Naive thymus-derived CD4-positive, alpha-beta T cell (primary cell): ENCODE measurements around the gene SPATA33. TPM values are rescaled to one million over a fixed set of nuclear protein-coding genes. Genes with fewer than 3 reads are reported as not detected.

Experiments used
- ATAC-seq: fragments of 150-1000 bp; cut with Tn5 transposase; 2 replicates; pipeline ENCODE4 v1.10.0; 2021; ENCODE audit warnings: mild to moderate bottlenecking, moderate library complexity
- CTCF ChIA-PET: fragments of 350-600 bp; sonication (Branson Sonifier 250); formaldehyde crosslinking; loops from one replicate; lab custom pipeline; 2021; ENCODE audit warnings: antibody characterized with exemption; lab: Charles Lee
- POLR2A ChIA-PET: fragments of 350-600 bp; sonication (Branson Sonifier 250); formaldehyde crosslinking; loops from one replicate; lab custom pipeline; 2021; ENCODE audit warnings: antibody characterized with exemption, inconsistent platforms; lab: Charles Lee
- DNase-seq, 9 donors: peaks; one replicate each; pipeline versions ENCODE4 v3.0.0 to v3.0.0-alpha.2; 2020 to 2022; ENCODE audit warnings: mixed read lengths in 1 of 9
- H3K27ac ChIP-seq: one replicate; pipeline ENCODE4 v1.7.0; 2013; ENCODE audit warnings: mild to moderate bottlenecking, low read depth, low read length, moderate library complexity
- H3K27me3 ChIP-seq, 2 donors: one replicate each; pipeline ENCODE4 v1.7.0; 2013; ENCODE audit warnings: low read length in 2 of 2, mild to moderate bottlenecking in 2 of 2, moderate library complexity in 2 of 2; ENCODE audit not compliant: control insufficient read depth in 2 of 2, insufficient read depth in 2 of 2
- H3K36me3 ChIP-seq, 3 experiments: 1 replicate in 2 of 3; 2 replicates in 1 of 3; pipeline ENCODE4 v1.7.0; 2013; ENCODE audit warnings: low read length in 3 of 3, mild to moderate bottlenecking in 3 of 3, moderate library complexity in 1 of 3; ENCODE audit not compliant: insufficient read depth in 3 of 3, control insufficient read depth in 2 of 3
- H3K4me1 ChIP-seq, 2 donors: one replicate each; pipeline ENCODE4 v1.7.0; 2013; ENCODE audit warnings: low read length in 2 of 2, mild to moderate bottlenecking in 2 of 2, moderate library complexity in 1 of 2; ENCODE audit not compliant: control insufficient read depth in 2 of 2, insufficient read depth in 2 of 2
- H3K4me3 ChIP-seq: 2 replicates; pipeline ENCODE4 v1.7.0; 2013; ENCODE audit warnings: mild to moderate bottlenecking, low read length
- H3K9me3 ChIP-seq, 3 experiments: 1 replicate in 2 of 3; 2 replicates in 1 of 3; pipeline ENCODE4 v1.7.0; 2013; ENCODE audit warnings: low read length in 3 of 3; ENCODE audit not compliant: control insufficient read depth in 2 of 3
- H3K27ac Mint-ChIP-seq, 9 donors: one replicate each; pipeline ENCODE4 v1.8.0; 2020 to 2022; ENCODE audit warnings: mixed read lengths in 9 of 9, mild to moderate bottlenecking in 8 of 9, moderate library complexity in 5 of 9, inconsistent platforms in 2 of 9
- H3K27me3 Mint-ChIP-seq, 5 donors: one replicate each; pipeline ENCODE4 v1.8.0; 2021 to 2022; ENCODE audit warnings: mixed read lengths in 5 of 5, mild to moderate bottlenecking in 1 of 5
- H3K36me3 Mint-ChIP-seq, 5 donors: one replicate each; pipeline ENCODE4 v1.8.0; 2020 to 2022; ENCODE audit warnings: mixed read lengths in 5 of 5, mild to moderate bottlenecking in 3 of 5, inconsistent platforms in 1 of 5
- H3K4me1 Mint-ChIP-seq, 7 donors: one replicate each; pipeline ENCODE4 v1.8.0; 2020 to 2022; ENCODE audit warnings: mixed read lengths in 7 of 7, mild to moderate bottlenecking in 3 of 7, inconsistent platforms in 1 of 7
- H3K4me3 Mint-ChIP-seq, 10 donors: one replicate each; pipeline ENCODE4 v1.8.0; 2020 to 2022; ENCODE audit warnings: mild to moderate bottlenecking in 10 of 10, mixed read lengths in 10 of 10, moderate library complexity in 6 of 10, inconsistent platforms in 2 of 10
- H3K9me3 Mint-ChIP-seq, 11 donors: one replicate each; pipeline ENCODE4 v1.8.0; 2020 to 2022; ENCODE audit warnings: mixed read lengths in 11 of 11, mild to moderate bottlenecking in 4 of 11, inconsistent platforms in 1 of 11, moderate library complexity in 1 of 11
- intact Hi-C, 2 donors: fragments of 100-400 bp; cut with micrococcal nuclease; formaldehyde crosslinking; loops; one replicate each; pipeline ENCODE4 v1.15.1; 2023
- polyA plus RNA-seq, 2 donors: library from polyadenylated mRNA; unstranded; fragments of 300-500 nt; fragmentation: Illumina TruSeq; gene quantifications; one replicate each; pipeline ENCODE4 v1.2.3, GENCODE V29; 2021
- total RNA-seq, 6 experiments: library from RNA in 5 of 6; stranded (reverse) in 5 of 6; gene quantifications; 1 replicate in 5 of 6; 2 replicates in 1 of 6; pipeline ENCODE4 v1.2.3 and lab custom pipeline; 2021 to 2026

Gene SPATA33
- total and polyA plus RNA-seq, 7 experiments from 2014 or later, result 2.4 to 17.0 (median 6.6) TPM

DNA sequence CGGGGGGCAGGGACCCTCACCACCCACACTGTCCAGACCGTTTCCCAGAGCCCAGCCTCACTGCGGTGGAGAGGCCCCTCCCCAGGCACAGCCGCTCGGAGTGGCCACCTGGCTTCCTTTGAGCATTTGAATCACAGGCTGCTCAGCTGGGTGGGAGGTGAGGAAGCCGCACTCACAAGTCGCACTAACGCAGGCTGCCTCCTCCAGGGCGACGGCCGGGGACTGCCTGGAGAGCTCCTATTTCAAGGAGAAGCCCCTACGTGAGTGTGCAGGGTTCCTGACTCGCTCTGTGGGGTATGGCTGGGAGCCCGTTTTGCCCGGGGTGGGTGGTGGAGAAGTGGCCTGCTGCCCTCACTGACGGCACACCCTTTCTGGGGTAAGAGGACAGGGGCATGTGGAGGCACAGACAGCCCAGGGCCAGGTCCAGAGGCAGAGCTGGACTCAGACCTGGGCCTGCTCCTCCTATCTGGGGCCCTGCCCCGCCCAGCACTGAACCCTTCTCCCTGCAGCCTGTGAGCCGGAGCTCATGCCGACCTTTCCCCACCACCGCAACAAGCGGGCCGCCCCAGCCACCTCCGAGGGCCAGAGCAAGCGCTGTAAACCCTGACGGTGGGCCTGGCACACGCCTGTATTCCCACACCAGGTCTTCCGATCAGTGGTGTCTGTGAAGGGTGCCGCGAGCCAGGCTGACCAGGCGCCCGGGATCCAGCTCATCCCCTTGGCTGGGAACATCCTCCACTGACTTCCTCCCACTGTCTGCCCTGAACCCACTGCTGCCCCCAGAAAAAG lies 37.6 kb downstream of the SPATA33 start:
- peak overlapping the region in 1 of 9 donors; percentile 36 for H3K27ac Mint-ChIP-seq
- DNase-seq, result no peak
- H3K36me3 Mint-ChIP-seq, result peaks cover 0 to 12% (median 3%) of the 10 kb centered on the region in 5 donors
- H3K4me3 Mint-ChIP-seq, result no peak overlapping the region
- peaks cover 2 to 19% (median 10%) of the 10 kb centered on the region in 7 donors for H3K4me1 Mint-ChIP-seq
- H3K27ac ChIP-seq, result no peak overlapping the region
- peaks cover 0 to 60% (median 4%) of the 10 kb centered on the region in 3 experiments for H3K36me3 ChIP-seq
- H3K9me3 ChIP-seq, result no peaks in the 10 kb centered on the region
- ATAC-seq, result no peak
- CTCF ChIA-PET, result interaction anchor here (0.6 kb wide), 1 partner anchor 103 kb away, joined by 5 read pairs; no protein-coding TSS in a partner anchor
- no peaks in the 10 kb centered on the region for H3K9me3 Mint-ChIP-seq
- no peak overlapping the region for H3K4me3 ChIP-seq
- H3K27me3 ChIP-seq, result no peaks in the 10 kb centered on the region
- POLR2A ChIA-PET, result interaction anchor here (0.6 kb wide), 1 partner anchor 46 kb away, joined by 4 read pairs; no protein-coding TSS in a partner anchor
- H3K4me1 ChIP-seq, result peaks cover 13 to 17% of the 10 kb centered on the region in 2 donors
- H3K27me3 Mint-ChIP-seq, result no peaks in the 10 kb centered on the region
- intact Hi-C loops, result no loop called here

DNA sequence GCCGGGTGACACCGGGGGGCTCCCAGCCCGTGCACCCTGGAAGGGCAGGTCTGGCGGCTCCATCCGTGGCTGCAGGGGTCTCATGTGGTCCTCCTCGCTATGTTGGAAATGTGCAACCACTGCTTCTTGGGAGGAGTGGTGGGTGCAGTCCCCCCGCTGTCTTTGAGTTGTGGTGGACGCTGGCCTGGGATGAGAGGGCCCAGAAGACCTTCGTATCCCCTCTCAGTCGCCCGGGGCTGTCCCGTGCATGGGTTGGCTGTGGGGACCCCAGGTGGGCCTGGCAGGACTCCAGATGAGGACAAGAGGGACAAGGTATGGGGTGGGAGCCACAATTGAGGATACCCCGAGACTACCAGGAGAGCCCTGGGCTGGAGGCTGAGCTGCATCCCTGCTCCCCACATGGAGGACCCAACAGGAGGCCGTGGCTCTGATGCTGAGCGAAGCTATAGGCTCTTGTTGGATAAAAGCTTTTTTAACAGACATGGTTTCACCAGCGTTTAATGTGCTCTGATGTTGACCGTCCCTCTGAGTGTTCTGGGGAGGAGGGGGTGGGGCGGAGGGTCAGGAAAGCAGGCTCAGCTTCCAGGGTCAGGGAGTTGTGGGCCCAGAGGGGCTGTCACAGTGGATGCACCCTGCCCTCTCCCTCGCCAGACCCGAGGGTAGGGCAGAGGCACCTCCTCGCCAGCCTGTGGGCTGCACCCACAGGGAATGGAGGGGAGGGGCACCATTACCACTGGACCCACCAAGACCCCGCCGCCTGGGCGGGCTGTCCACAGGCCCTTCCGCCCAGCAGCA lies 38.4 kb downstream of the SPATA33 start:
- Mint-ChIP-seq H3K27ac (peak overlapping the region in 2 of 9 donors; percentile 9 to 36), H3K9me3 (no peaks in the 10 kb centered on the region), H3K4me1 (peaks cover 0 to 19% (median 10%) of the 10 kb centered on the region in 7 donors), H3K27me3 (no peaks in the 10 kb centered on the region), H3K4me3 (peak overlapping the region in 1 of 10 donors; percentile 4), H3K36me3 (peaks cover 0 to 11% (median 3%) of the 10 kb centered on the region in 5 donors)
- ChIA-PET CTCF (interaction anchor here (0.6 to 1.7 kb wide), 3 partner anchors 104 to 670 kb away, joined by 3 to 5 read pairs (median 3); no protein-coding TSS in a partner anchor), POLR2A (no interaction called here)
- ATAC-seq, result no peak
- no peaks in the 10 kb centered on the region for H3K27me3 ChIP-seq
- no peaks in the 10 kb centered on the region for H3K9me3 ChIP-seq
- H3K4me3 ChIP-seq, result no peak overlapping the region
- intact Hi-C loops, result no loop called here
- no peak overlapping the region for H3K27ac ChIP-seq
- H3K36me3 ChIP-seq, result peaks cover 0 to 54% (median 4%) of the 10 kb centered on the region in 3 experiments
- no peak for DNase-seq
- H3K4me1 ChIP-seq, result peaks cover 19 to 24% of the 10 kb centered on the region in 2 donors

DNA sequence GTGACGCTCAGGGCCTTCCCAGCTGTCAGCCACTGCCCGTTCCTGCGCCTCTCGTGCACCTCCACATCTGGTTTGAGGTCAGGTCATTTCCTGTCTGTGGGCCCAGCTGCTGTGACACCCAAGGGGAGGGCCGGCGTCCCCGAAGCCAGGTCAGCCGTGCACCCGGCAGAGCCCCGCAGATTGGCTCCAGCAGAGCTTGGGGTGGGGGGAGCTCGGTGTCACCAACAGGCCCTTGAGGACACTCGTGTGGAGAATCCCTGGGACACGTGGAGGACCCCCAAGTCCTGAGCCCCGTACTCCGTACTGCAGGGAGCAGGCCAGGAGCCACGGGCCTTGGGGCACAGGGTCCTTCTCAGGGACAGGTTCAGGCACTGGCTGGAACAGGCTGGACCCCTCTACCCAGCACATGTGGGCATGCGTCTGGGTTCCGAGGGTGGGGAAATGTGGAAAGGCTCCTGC lies 39.1 kb downstream of the SPATA33 start:
- peaks cover 19 to 24% of the 10 kb centered on the region in 2 donors for H3K4me1 ChIP-seq
- H3K9me3 Mint-ChIP-seq, result no peaks in the 10 kb centered on the region
- H3K4me3 Mint-ChIP-seq, result peak overlapping the region in 1 of 10 donors; percentile 4
- peaks cover 0 to 19% (median 10%) of the 10 kb centered on the region in 7 donors for H3K4me1 Mint-ChIP-seq
- H3K27me3 Mint-ChIP-seq, result no peaks in the 10 kb centered on the region
- H3K27ac ChIP-seq, result no peak overlapping the region
- ATAC-seq (no peak), DNase-seq (no peak)
- no peaks in the 10 kb centered on the region for H3K27me3 ChIP-seq
- H3K36me3 ChIP-seq, result peaks cover 0 to 49% (median 4%) of the 10 kb centered on the region in 3 experiments
- no peaks in the 10 kb centered on the region for H3K9me3 ChIP-seq
- ChIA-PET POLR2A (no interaction called here), CTCF (interaction anchor here (0.6 to 1.7 kb wide), 2 partner anchors 213 to 671 kb away, joined by 3 read pairs; no protein-coding TSS in a partner anchor)
- H3K36me3 Mint-ChIP-seq, result peaks cover 0 to 7% (median 3%) of the 10 kb centered on the region in 5 donors
- intact Hi-C loops, result no loop called here
- H3K4me3 ChIP-seq, result no peak overlapping the region
- no peak overlapping the region for H3K27ac Mint-ChIP-seq

DNA sequence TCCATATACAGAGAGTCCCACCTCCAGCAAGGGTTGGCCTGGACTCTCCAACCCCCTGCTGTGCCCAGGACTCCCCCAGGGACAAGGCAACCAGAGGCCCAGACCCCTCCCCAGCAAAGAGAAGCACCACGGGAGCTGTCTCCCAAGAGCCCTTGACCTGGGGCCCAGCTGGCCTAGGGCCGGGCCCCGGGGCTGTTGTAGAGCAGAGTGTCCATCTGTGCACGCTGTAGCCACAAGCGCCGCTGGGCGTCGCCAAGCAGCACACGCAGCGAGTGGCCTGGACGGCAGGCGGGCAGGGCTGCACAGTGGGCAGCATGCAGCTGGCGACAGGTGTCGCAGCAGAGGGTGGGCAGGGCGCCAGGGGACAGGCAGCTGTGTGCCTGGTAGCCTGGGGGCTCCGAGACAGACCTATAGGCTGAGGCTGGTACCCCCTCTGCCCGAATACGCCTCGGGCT lies 39.6 kb downstream of the SPATA33 start:
- DNase-seq (no peak), ATAC-seq (no peak)
- Histone ChIP-seq H3K27me3 (no peaks in the 10 kb centered on the region), H3K27ac (no peak overlapping the region), H3K4me1 (peaks cover 20 to 25% of the 10 kb centered on the region in 2 donors), H3K9me3 (no peaks in the 10 kb centered on the region), H3K4me3 (no peak overlapping the region), H3K36me3 (peaks cover 0 to 44% (median 3%) of the 10 kb centered on the region in 3 experiments)
- ChIA-PET POLR2A (interaction anchor here (0.6 kb wide), 1 partner anchor 176 kb away, joined by 3 read pairs; the partner anchor contains the start of gene TCF25), CTCF (interaction anchor here (1.7 to 4.1 kb wide), 2 partner anchors 95 to 213 kb away, joined by 3 to 52 read pairs; no protein-coding TSS in a partner anchor)
- no peaks in the 10 kb centered on the region for H3K9me3 Mint-ChIP-seq
- peaks cover 0 to 21% (median 12%) of the 10 kb centered on the region in 7 donors for H3K4me1 Mint-ChIP-seq
- H3K27me3 Mint-ChIP-seq, result no peaks in the 10 kb centered on the region
- no peak overlapping the region for H3K4me3 Mint-ChIP-seq
- intact Hi-C loops, result no loop called here
- no peak overlapping the region for H3K27ac Mint-ChIP-seq
- H3K36me3 Mint-ChIP-seq, result peaks cover 0 to 6% (median 3%) of the 10 kb centered on the region in 5 donors

DNA sequence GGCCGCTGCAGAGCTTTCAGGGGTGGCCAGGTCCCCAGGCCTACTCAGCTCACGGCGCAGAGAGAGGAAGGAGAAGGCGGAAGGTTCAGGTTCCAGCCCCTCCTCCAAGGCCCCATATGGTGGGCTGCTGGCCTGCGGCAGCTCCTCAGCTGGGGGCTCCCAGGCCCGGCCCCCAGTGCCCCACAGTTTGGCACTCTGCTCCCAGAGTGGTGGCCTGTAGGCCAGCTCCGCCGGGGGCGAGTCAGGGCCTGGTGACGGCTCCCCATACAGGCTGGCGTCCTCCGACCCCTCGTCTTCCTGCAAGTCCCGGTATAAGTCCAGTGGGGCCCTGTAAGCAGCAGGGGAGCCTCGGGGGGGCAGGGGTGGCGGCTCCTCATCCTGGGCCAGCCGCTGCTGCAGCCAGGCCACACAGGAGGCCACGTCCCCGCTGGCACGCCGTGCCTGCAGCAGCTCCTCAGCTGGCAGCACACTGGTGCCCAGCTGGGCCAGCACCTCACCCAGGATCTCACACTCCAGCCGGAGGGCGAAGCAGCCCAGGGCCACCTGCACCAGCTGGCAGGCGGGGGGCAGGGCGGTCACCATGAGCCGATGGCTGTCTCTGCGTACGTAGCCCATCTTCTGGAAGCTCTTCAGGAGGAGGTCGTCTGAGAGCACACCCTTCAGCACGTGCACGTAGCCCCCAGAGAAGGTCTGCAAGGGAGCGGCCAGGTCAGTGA lies 40.1 kb downstream of the SPATA33 start:
- intact Hi-C loops, result no loop called here
- DNase-seq (no peak), ATAC-seq (no peak)
- H3K9me3 ChIP-seq, result no peaks in the 10 kb centered on the region
- Mint-ChIP-seq H3K4me3 (no peak overlapping the region), H3K36me3 (peaks cover 0 to 6% (median 3%) of the 10 kb centered on the region in 5 donors), H3K27ac (no peak overlapping the region), H3K27me3 (no peaks in the 10 kb centered on the region), H3K4me1 (peaks cover 0 to 26% (median 17%) of the 10 kb centered on the region in 7 donors), H3K9me3 (no peaks in the 10 kb centered on the region)
- peaks cover 0 to 39% (median 0%) of the 10 kb centered on the region in 3 experiments for H3K36me3 ChIP-seq
- ChIA-PET POLR2A (interaction anchor here (0.6 to 1.2 kb wide), 3 partner anchors 8 to 175 kb away, joined by 3 to 5 read pairs (median 4); partner anchors contain the start of genes CDK10 and TCF25), CTCF (interaction anchor here (0.7 to 4.1 kb wide), 4 partner anchors 94 to 212 kb away, joined by 3 to 71 read pairs (median 28); no protein-coding TSS in a partner anchor)
- no peak overlapping the region for H3K4me3 ChIP-seq
- no peak overlapping the region for H3K27ac ChIP-seq
- H3K4me1 ChIP-seq, result peaks cover 26 to 28% of the 10 kb centered on the region in 2 donors
- H3K27me3 ChIP-seq, result no peaks in the 10 kb centered on the region
